Neural cell (in vitro differentiated cells): ENCODE measurements around the gene TSEN34.

Experiments
- CTCF ChIP-seq: fragments of 450-650 bp; IDR thresholded peaks from 2 replicates; pipeline ENCODE4 v1.5.1; 2014; ENCODE audit warnings: antibody characterized with exemption, mild to moderate bottlenecking, moderate library complexity; ENCODE audit not compliant: poor library complexity, severe bottlenecking
- EP300 ChIP-seq: fragments of 450-650 bp; conservative IDR thresholded peaks from 2 replicates; pipeline ENCODE4 v1.6.1; 2014; ENCODE audit warnings: antibody characterized with exemption, mild to moderate bottlenecking, moderate library complexity; ENCODE audit not compliant: poor library complexity, severe bottlenecking
- EZH2 ChIP-seq: fragments of 200-600, 300-800 bp; shearing (Covaris generic), sonication (generic); IDR thresholded peaks from 2 replicates; pipeline ENCODE4 v1.6.1; 2014; ENCODE audit warnings: antibody characterized with exemption, low read length, borderline replicate concordance, mild to moderate bottlenecking; ENCODE audit not compliant: insufficient read depth, poor library complexity, severe bottlenecking
- POLR2AphosphoS5 ChIP-seq: IDR thresholded peaks from 2 replicates; pipeline ENCODE4 v1.6.1; 2012
- RAD21 ChIP-seq: fragments of 450-650 bp; conservative IDR thresholded peaks from 2 replicates; pipeline ENCODE4 v1.6.1; 2014; ENCODE audit warnings: antibody characterized with exemption, mild to moderate bottlenecking, moderate library complexity
- SMC3 ChIP-seq: fragments of 450-650 bp; conservative IDR thresholded peaks from 2 replicates; pipeline ENCODE4 v1.6.1; 2014; ENCODE audit warnings: antibody characterized with exemption, mild to moderate bottlenecking, moderate library complexity; ENCODE audit not compliant: poor library complexity
- TAF1 ChIP-seq: IDR thresholded peaks from 2 replicates; pipeline ENCODE4 v1.6.1; 2012; ENCODE audit warnings: low read depth

- TF ChIP-seq EP300 = no peak
- TF ChIP-seq POLR2AphosphoS5 = no peak
- no peak for TF ChIP-seq RAD21
- TF ChIP-seq CTCF = no peak
- TF ChIP-seq SMC3 = no peak
- TF ChIP-seq EZH2 = no peak
- no peak for TF ChIP-seq TAF1
Observed at GRCh38 chr19:54197121-54197520, 6.0 kb downstream of the TSEN34 start.
